ENCODE data around the gene ZSCAN29. TPM values are rescaled to one million over a fixed set of nuclear protein-coding genes. Genes with fewer than 3 reads are reported as not detected.

Gene ZSCAN29
- total and polyA plus RNA-seq, 2 of the 13 experiments (the other 11 are each of a cell fraction or from before 2014, with no cell fraction given), result 8.3 to 27.4 TPM

- TF ChIP-seq PREB (CRISPR knock-in tag; IDR thresholded peaks at IDR 0.05) (no peak), ZNF451 (CRISPR knock-in tag; IDR thresholded peaks at IDR 0.05) (no peak), SRSF1 (optimal IDR thresholded peaks at IDR 0.05; ENCODE audit: low read depth, low read length) (peak; percentile 60), TFDP1 (CRISPR knock-in tag; IDR thresholded peaks at IDR 0.05; ENCODE audit: borderline replicate concordance) (no peak), CC2D1A (CRISPR knock-in tag; IDR thresholded peaks at IDR 0.05) (no peak), CHCHD3 (CRISPR knock-in tag; IDR thresholded peaks at IDR 0.05) (peak; percentile 58; the same call in 1 of the 2 replicates), ZFP91 (CRISPR knock-in tag; IDR thresholded peaks at IDR 0.05; ENCODE audit: borderline replicate concordance) (peak; percentile 94), CSRNP1 (CRISPR knock-in tag; IDR thresholded peaks at IDR 0.05) (peak; percentile 75; the same call in 1 of the 2 replicates), HCFC1 (IDR thresholded peaks at IDR 0.05; ENCODE audit: low read depth, low read length) (0 out of 2 replicates have a peak, but pooled peaks have one; percentile 22), TEF (CRISPR knock-in tag; IDR thresholded peaks at IDR 0.05) (0 out of 2 replicates have a peak, but pooled peaks have one; percentile 22), SALL2 (CRISPR knock-in tag; IDR thresholded peaks at IDR 0.05) (no peak; the same call in 1 of the 2 replicates), PATZ1 (CRISPR knock-in tag; IDR thresholded peaks at IDR 0.05) (peak; percentile 48), TBL1XR1 (IDR thresholded peaks at IDR 0.05; ENCODE audit: borderline replicate concordance, low read length, partially characterized antibody) (no peak), PRDM15 (CRISPR knock-in tag; IDR thresholded peaks at IDR 0.05) (no peak)
Measured at GRCh38 chr15:43370975-43371974, at the start of gene ZSCAN29, which contains the start of gene TUBGCP4 (continued).

Measured in HepG2 (cell line).